ENCODE data around the gene FHL1. TPM values are rescaled to one million over a fixed set of nuclear protein-coding genes. Genes with fewer than 3 reads are reported as not detected.

FHL1 gene
- total and polyA plus RNA-seq, 12 donors = 367 to 3,919 (median 2,586) TPM

- intact Hi-C loops (cut with DNase I) = no loop called here
- H3K27ac ChIP-seq = peak overlapping the region; percentile 39 to 92 (median 76)
- peaks cover 6 to 94% (median 59%) of the 10 kb centered on the region in 9 donors for H3K4me1 ChIP-seq
- H3K9me3 ChIP-seq = no peaks in the 10 kb centered on the region
- 32 to 36% methylated on average over 4 to 6 of the region's 6 CpGs for WGBS, 2 donors
- H3K36me3 ChIP-seq = no peaks in the 10 kb centered on the region
- H3K4me3 ChIP-seq = no peak overlapping the region
- ATAC-seq (peak; percentile 12 to 59 (median 54)), DNase-seq (no peak)
- no peak for TF ChIP-seq CTCF (IDR thresholded peaks at IDR 0.05)
- H3K27me3 ChIP-seq = peaks cover 0 to 9% (median 0%) of the 10 kb centered on the region in 7 donors
Observed at GRCh38 chrX:136191171-136191570, 43.8 kb downstream of the FHL1 start.

- ATAC-seq (no peak), DNase-seq (no peak)
- intact Hi-C loops (cut with DNase I) = no loop called here
- peak overlapping the region; percentile 47 to 92 (median 76) for H3K27ac ChIP-seq
- H3K4me3 ChIP-seq = no peak overlapping the region
- H3K9me3 ChIP-seq = no peaks in the 10 kb centered on the region
- no peaks in the 10 kb centered on the region for H3K36me3 ChIP-seq
- WGBS, 2 donors = 84 to 94% methylated on average over 2 of the region's 2 CpGs
- H3K4me1 ChIP-seq = peaks cover 6 to 98% (median 61%) of the 10 kb centered on the region in 9 donors
- H3K27me3 ChIP-seq = peaks cover 0 to 12% (median 0%) of the 10 kb centered on the region in 7 donors
- no peak for TF ChIP-seq CTCF (IDR thresholded peaks at IDR 0.05)
Observed at GRCh38 chrX:136192135-136192534, 44.8 kb downstream of the FHL1 start.

DNA sequence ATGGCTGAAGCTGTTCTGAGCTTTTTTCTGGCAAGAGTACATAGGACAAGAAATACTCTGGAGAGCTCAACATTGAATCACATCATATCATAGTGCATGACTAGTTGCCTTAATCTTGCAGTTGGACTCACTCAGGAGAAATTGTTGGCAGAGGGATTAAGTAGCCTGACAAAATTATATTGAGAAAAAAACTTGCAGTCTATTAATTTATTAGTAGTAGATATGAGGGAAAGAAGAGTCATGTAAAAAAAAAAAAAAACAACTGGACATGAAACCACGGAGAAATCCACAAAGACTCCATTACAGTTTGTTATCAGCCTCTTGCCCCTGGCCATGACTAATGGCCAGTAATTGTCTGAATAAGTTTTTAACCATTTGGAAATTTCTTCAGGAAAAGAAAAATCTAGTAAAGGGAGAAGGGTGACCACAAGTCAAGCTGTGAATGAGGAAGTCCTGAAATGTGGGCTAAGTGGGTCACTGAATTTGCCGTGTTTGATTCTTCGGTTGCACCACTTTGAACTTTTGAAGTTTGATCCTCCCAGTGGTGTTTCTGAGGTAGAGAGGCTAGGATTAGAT is 45.6 kb downstream of the FHL1 start:
- no peak overlapping the region for H3K4me3 ChIP-seq

DNA sequence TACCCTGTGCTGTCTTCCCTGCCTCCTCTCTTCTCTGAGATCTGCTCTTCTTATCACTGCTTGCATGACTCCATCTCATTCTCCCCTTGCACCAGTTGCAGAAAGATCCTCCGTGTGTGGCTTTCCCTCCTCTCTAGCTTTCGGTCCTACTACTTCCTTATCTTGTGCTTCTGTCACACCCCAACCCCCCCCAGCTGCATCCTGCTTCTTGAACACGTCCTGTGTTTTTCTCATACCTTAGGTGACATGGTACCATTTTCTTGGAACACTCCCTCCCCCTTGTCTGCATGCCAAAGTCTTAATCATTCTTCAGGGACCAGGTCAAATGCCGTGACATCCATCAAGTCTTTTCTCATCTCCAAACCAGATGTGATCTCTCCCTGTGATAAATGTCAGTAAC is 46.4 kb downstream of the FHL1 start:
- Histone ChIP-seq H3K36me3 (no peaks in the 10 kb centered on the region), H3K4me3 (no peak overlapping the region), H3K4me1 (peaks cover 5 to 90% (median 55%) of the 10 kb centered on the region in 9 donors), H3K27me3 (peaks cover 0 to 21% (median 0%) of the 10 kb centered on the region in 7 donors), H3K27ac (peak overlapping the region; percentile 48 to 92 (median 76)), H3K9me3 (no peaks in the 10 kb centered on the region)
- intact Hi-C loops (cut with DNase I) = no loop called here
- no peak for DNase-seq
- 20 to 22% methylated on average over 4 of the region's 4 CpGs for WGBS, 2 donors
- TF ChIP-seq CTCF (IDR thresholded peaks at IDR 0.05) = no peak
- ATAC-seq = peak in 1 of 8 donors; percentile 45

More for the DNA sequence above, 45.6 kb downstream of the FHL1 start:
- TF ChIP-seq CTCF (IDR thresholded peaks at IDR 0.05) = no peak
- Histone ChIP-seq H3K36me3 (no peaks in the 10 kb centered on the region), H3K27ac (peak overlapping the region; percentile 58 to 92 (median 76)), H3K4me1 (peaks cover 6 to 94% (median 61%) of the 10 kb centered on the region in 9 donors), H3K27me3 (peaks cover 0 to 12% (median 0%) of the 10 kb centered on the region in 7 donors), H3K9me3 (no peaks in the 10 kb centered on the region)
- ATAC-seq = peak in 7 of 8 donors; percentile 27 to 77 (median 62)
- intact Hi-C loops (cut with DNase I) = no loop called here
- 42 to 49% methylated on average over 3 of the region's 3 CpGs for whole genome bisulfite sequencing, 2 donors
- no peak for DNase-seq

Measured in heart right ventricle (tissue), 16 donors.